PC-9 (cell line): ENCODE results near the gene NID1. TPM values are rescaled to one million over a fixed set of nuclear protein-coding genes. Genes with fewer than 3 reads are reported as not detected.
A peak's percentile ranks its signal among the peaks of the same experiment; 100 is the strongest.

ENCODE experiments used
- BruUV-seq: library from RNA; stranded (reverse); fragments of 400-500 nt; replicated peaks from 2 replicates; lab custom pipeline; 2021; lab: Mats Ljungman, UMichigan
- CTCF ChIA-PET: fragments of 300-600 bp; sonication (Branson Sonifier 250); formaldehyde crosslinking; loops from one replicate; lab custom pipeline; 2022; ENCODE audit warnings: antibody characterized with exemption; lab: Charles Lee
- POLR2A ChIA-PET: fragments of 300-600 bp; sonication (Branson Sonifier 250); formaldehyde crosslinking; loops from one replicate; lab custom pipeline; 2022; ENCODE audit warnings: antibody characterized with exemption; ENCODE audit not compliant: unreplicated experiment; lab: Charles Lee
- DNase-seq, 2 experiments: peaks; one replicate each; pipeline versions ENCODE4 v3.0.0 to v3.0.0-alpha.2; 2015 to 2022; ENCODE audit warnings: mixed read lengths in 1 of 2
- H2AFZ ChIP-seq: fragments of 200-600 bp; sonication (generic); 2 replicates; pipeline ENCODE4 v1.8.1; 2017; ENCODE audit warnings: antibody characterized with exemption
- H3F3A ChIP-seq: fragments of 200-600 bp; sonication (generic); 2 replicates; pipeline ENCODE4 v1.8.1; 2017; ENCODE audit warnings: antibody characterized with exemption, mild to moderate bottlenecking, low read depth; ENCODE audit not compliant: insufficient read depth
- H3K27ac ChIP-seq: fragments of 200-600 bp; sonication (generic); 2 replicates; pipeline ENCODE4 v1.6.1; 2016; ENCODE audit warnings: mixed run types
- H3K27me3 ChIP-seq: fragments of 200-600 bp; sonication (generic); 2 replicates; pipeline ENCODE4 v1.6.1; 2016; ENCODE audit warnings: low read depth, mixed run types; ENCODE audit not compliant: insufficient read depth
- H3K36me3 ChIP-seq: fragments of 200-600 bp; sonication (generic); 2 replicates; pipeline ENCODE4 v1.6.1; 2016; ENCODE audit warnings: low read depth, mixed run types
- H3K4me1 ChIP-seq: fragments of 200-600 bp; sonication (generic); replicated peaks from 2 replicates; pipeline ENCODE4 v1.6.1; 2016; ENCODE audit warnings: mixed run types; ENCODE audit not compliant: insufficient read depth
- H3K4me2 ChIP-seq: fragments of 200-600 bp; sonication (generic); 2 replicates; pipeline ENCODE4 v1.6.1; 2017; ENCODE audit warnings: mixed run types
- H3K4me3 ChIP-seq: fragments of 200-600 bp; sonication (generic); 2 replicates; pipeline ENCODE4 v1.6.1; 2016; ENCODE audit warnings: mixed run types
- H3K79me2 ChIP-seq: fragments of 200-600 bp; sonication (generic); 2 replicates; pipeline ENCODE4 v1.6.1; 2017; ENCODE audit warnings: low read depth, mixed run types
- H3K9me2 ChIP-seq: fragments of 200-600 bp; sonication (generic); 2 replicates; pipeline ENCODE4 v1.8.1; 2017; ENCODE audit warnings: mild to moderate bottlenecking; ENCODE audit not compliant: insufficient read depth
- H3K9me3 ChIP-seq: fragments of 200-600 bp; sonication (generic); 2 replicates; pipeline ENCODE4 v1.8.1; 2016; ENCODE audit warnings: low read depth; ENCODE audit not compliant: insufficient read depth
- H4K20me1 ChIP-seq: fragments of 200-600 bp; sonication (generic); 2 replicates; pipeline ENCODE4 v1.8.1; 2017; ENCODE audit not compliant: insufficient read depth
- CTCF ChIP-seq: fragments of 200-600 bp; sonication (generic); conservative IDR thresholded peaks from 2 replicates; pipeline ENCODE4 v1.6.1; 2017; ENCODE audit warnings: mixed run types, antibody characterized with exemption, mild to moderate bottlenecking, moderate library complexity
- EZH2 ChIP-seq: fragments of 200-600 bp; sonication (generic); IDR thresholded peaks from 2 replicates; pipeline ENCODE4 v1.8.0; 2017; ENCODE audit warnings: antibody characterized with exemption, low read depth
- intact Hi-C: fragments of 100-400 bp; cut with micrococcal nuclease; formaldehyde crosslinking; loops from one replicate; pipeline ENCODE4 v1.10.0; 2022; ENCODE audit not compliant: unreplicated experiment
- total RNA-seq: library from RNA; stranded (reverse); gene quantifications from 2 replicates; pipeline ENCODE4 v1.2.3, GENCODE V29; 2021

NID1 gene
- total RNA-seq, 1 experiment from 2014 or later: not detected

- BruUV-seq: no TSS peak
- H3K36me3 ChIP-seq: no peaks in the 10 kb centered on the region
- ChIA-PET POLR2A (interaction anchor here (0.7 kb wide), 2 partner anchors 43 to 45 kb away, joined by 6 to 9 read pairs; no protein-coding TSS in a partner anchor), CTCF (interaction anchor here (0.7 to 0.8 kb wide), 3 partner anchors 80 to 215 kb away, joined by 3 to 4 read pairs (median 3); no protein-coding TSS in a partner anchor)
- no peaks in the 10 kb centered on the region for H3F3A ChIP-seq
- H3K9me2 ChIP-seq: 0 out of 2 replicates have a peak, but pooled peaks cover 4% of the 10 kb centered on the region
- intact Hi-C loops: loop anchor here (1.0 to 5.0 kb wide), 2 partner anchors 80 to 164 kb away; partner anchors contain the start of gene LYST
- H3K27ac ChIP-seq: no peak overlapping the region
- H3K9me3 ChIP-seq: no peaks in the 10 kb centered on the region
- no peaks in the 10 kb centered on the region for H4K20me1 ChIP-seq
- H3K27me3 ChIP-seq: no peaks in the 10 kb centered on the region
- no peak for DNase-seq
- H3K4me3 ChIP-seq: no peak overlapping the region
- H3K4me2 ChIP-seq: no peak overlapping the region
- TF ChIP-seq EZH2: no peak
- TF ChIP-seq CTCF: no peak
- no peak overlapping the region for H2AFZ ChIP-seq
- no peaks in the 10 kb centered on the region for H3K79me2 ChIP-seq
- H3K4me1 ChIP-seq: peaks cover 13% of the 10 kb centered on the region; the same call in 1 of the 2 replicates
Observed at GRCh38 chr1:235945775-235946570, 118.9 kb downstream of the NID1 start.

DNA sequence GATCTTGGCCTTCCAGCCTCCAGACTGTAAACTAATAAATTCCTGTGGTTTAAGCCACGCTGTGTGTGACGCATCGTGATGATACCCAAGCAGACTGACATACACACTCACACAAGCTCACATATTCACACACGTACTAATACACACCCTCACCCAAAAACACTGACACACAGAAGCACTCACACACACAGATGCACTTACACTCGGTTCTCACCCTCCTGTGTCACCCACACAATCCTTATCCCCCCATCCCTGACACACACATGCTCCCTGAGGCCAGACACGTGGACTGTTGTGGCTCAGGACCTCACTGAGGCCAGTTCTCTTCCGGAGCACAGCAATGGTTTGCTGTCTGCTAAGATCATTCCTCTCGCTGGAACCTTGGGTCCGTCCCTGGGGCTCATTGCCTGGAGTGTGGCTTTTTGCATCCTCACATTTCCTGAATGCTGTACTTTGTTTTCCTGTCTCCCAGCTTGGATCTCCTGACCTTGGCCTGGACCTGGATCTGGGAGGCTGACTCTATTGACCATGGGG, 121.2 kb downstream of the NID1 start:
- no peaks in the 10 kb centered on the region for H3K36me3 ChIP-seq
- peak in 1 of 2 experiments; percentile 72 for DNase-seq
- H3K9me2 ChIP-seq: 0 out of 2 replicates have a peak, but pooled peaks cover 4% of the 10 kb centered on the region
- TF ChIP-seq CTCF (no peak), EZH2 (no peak)
- no peaks in the 10 kb centered on the region for H4K20me1 ChIP-seq
- no peaks in the 10 kb centered on the region for H3K79me2 ChIP-seq
- no peak overlapping the region for H3K27ac ChIP-seq
- H3K4me1 ChIP-seq: peaks cover 13% of the 10 kb centered on the region; the same call in 1 of the 2 replicates
- H3K9me3 ChIP-seq: no peaks in the 10 kb centered on the region
- ChIA-PET POLR2A (interaction anchor here (0.6 kb wide), 1 partner anchor 79 kb away, joined by 3 read pairs; no protein-coding TSS in a partner anchor), CTCF (no interaction called here)
- no peaks in the 10 kb centered on the region for H3K27me3 ChIP-seq
- no peak overlapping the region for H3K4me2 ChIP-seq
- BruUV-seq: no TSS peak
- intact Hi-C loops: no loop called here
- H3F3A ChIP-seq: 0 out of 2 replicates have a peak, but pooled peaks cover 4% of the 10 kb centered on the region
- no peak overlapping the region for H3K4me3 ChIP-seq
- H2AFZ ChIP-seq: no peak overlapping the region

GRCh38 chr1:235942979-235943575, 121.8 kb downstream of the NID1 start:
- ChIA-PET POLR2A (interaction anchor here (0.6 kb wide), 1 partner anchor 78 kb away, joined by 3 read pairs; no protein-coding TSS in a partner anchor), CTCF (no interaction called here)
- Histone ChIP-seq H3K36me3 (no peaks in the 10 kb centered on the region), H2AFZ (no peak overlapping the region), H3K9me3 (no peaks in the 10 kb centered on the region), H3F3A (0 out of 2 replicates have a peak, but pooled peaks cover 4% of the 10 kb centered on the region), H3K27ac (no peak overlapping the region), H3K4me1 (peaks cover 13% of the 10 kb centered on the region; the same call in 1 of the 2 replicates), H3K4me3 (no peak overlapping the region), H3K27me3 (no peaks in the 10 kb centered on the region), H4K20me1 (no peaks in the 10 kb centered on the region), H3K79me2 (no peaks in the 10 kb centered on the region), H3K4me2 (no peak overlapping the region), H3K9me2 (0 out of 2 replicates have a peak, but pooled peaks cover 4% of the 10 kb centered on the region)
- intact Hi-C loops: no loop called here
- TF ChIP-seq CTCF (no peak), EZH2 (no peak)
- no TSS peak for BruUV-seq
- DNase-seq: peak in 1 of 2 experiments; percentile 57
